GM21367 (cell line): ENCODE measurements around the gene HS2ST1.
"Not testable (repeated sequence)": the region's sequence is repeated elsewhere in the genome, so short reads cannot be mapped to it uniquely, and the experiment has no call there.

ENCODE experiments used
- ATAC-seq: cut with Tn5 transposase; IDR thresholded peaks from one replicate; pipeline ENCODE4 v1.9.1; 2021; ENCODE audit not compliant: unreplicated experiment

The HS2ST1 gene

DNA sequence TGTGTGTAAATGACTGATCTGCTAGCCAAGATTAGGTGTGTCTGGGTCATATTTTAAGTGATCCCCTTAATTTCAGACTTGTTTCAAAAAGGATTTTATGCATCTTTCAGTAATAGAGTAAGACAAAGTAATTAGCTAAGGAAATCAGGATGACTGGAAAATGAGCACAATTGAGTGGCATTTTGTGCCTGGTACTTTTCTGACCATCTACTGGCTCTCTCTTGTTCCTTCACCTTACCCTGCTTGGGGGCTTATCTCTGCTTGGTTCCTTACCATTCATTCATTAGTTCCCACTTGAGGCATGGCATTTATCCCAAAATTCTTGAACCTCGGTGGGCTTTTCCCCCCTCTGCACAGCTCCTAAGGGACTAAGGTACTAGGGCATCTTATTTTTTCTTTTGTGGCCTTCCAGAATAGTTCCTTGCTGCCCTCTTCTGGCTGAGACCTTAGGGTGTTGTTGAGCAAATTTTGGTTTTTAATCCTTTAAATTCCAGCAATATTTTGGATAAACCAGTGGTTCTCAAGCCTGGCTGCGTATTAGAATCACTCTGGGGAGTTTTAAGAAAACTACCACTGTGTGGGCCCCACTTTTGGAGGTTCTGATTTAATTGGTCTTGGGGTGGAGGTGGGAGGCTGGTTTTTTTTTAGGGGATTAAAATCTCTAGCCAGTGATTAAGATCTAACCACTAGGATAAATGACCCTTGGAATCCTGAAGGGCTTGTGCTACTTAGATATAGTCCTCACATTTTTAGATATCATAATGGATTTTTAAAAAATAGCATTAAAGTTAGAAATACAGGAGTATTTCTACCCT is 50.8 kb downstream of the HS2ST1 start:
- no peak for ATAC-seq

GRCh38 chr1:86965827-86966182 is 51.4 kb downstream of the HS2ST1 start:
- ATAC-seq: peak; percentile 62

- ATAC-seq: no peak
Measured at GRCh38 chr1:86970938-86971337, 56.5 kb downstream of the HS2ST1 start.

DNA sequence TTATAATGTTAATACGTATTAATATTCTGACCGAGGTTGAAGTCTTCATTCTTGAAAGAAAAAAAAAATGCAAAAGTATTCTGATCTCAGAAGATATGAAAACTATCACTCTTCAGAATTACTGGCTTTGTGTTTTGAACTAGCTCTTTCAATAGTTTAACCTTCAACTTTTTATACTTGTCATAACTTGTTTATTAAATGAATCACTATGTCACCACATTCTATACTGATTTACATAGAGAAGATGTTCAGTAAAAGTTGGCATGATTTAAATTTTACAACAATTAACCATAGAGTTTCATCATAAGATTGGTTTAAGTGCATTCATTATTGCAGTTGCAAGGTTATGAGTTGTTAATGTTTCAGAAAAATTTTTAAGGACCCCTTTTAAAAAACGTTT is 57.3 kb downstream of the HS2ST1 start:
- ATAC-seq: no peak

- ATAC-seq: no peak
Measured at GRCh38 chr1:86972262-86972661, 57.8 kb downstream of the HS2ST1 start.

GRCh38 chr1:86975993-86976550 is 61.6 kb downstream of the HS2ST1 start:
- ATAC-seq: no peak

DNA sequence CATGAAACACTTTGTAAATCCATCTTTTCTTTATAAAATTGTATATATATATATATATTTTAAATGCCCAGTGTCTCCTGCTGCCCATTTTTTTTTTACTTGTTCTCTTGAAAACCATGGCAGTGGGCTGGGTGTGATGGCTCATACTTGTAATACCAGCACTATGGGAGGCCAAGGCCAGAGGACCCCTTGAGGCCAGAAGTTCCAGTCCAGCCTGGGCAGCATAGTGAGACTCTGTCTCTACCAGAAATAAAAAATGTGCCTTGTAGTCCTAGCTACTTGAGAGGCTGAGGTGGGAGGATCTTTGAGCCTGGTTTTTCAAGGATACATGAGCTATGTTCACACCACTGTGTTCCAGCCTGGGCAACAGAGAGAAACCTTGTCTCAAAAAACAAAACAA is 62.2 kb downstream of the HS2ST1 start:
- ATAC-seq: no peak

GRCh38 chr1:86981482-86982213 is 67.2 kb downstream of the HS2ST1 start:
- ATAC-seq: no peak

DNA sequence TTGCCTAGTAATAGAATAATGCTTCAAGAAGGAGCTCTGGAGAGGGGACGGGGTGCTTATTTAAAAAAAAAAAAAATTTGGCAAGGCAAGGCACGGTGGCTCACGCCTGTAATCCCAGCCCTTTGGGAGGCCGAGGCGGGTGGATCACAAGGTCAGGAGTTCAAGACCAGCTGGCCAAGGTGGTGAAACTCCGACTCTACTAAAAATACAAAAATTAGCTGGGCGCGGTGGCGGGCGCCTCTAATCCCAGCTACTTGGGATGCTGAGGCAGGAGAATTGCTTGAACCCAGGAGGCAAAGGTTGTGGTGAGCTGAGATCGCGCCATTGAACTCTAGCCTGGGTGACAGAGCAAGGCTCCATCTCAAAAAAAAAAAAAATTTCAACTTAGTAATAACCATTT is 69.2 kb downstream of the HS2ST1 start:
- ATAC-seq: not testable (repeated sequence)

DNA sequence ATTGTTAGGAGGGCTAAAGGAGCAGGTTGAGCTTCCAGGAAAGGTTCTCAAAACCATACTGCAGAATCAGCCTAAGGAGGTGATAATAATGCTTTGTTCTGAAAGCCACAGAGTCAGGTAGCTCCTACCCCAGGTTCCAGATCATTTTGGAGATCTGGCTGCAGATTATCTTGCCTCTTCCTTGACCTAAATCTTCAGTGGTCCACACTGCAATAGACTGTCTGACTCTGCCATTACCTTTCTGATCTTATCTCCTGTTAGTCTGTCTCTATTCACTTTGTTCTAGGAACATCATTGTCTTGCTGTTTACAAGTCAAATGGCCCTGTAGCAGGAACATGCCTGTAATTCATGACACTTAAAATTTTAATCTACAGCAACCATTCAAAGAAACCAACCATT is 73.0 kb downstream of the HS2ST1 start:
- no peak for ATAC-seq

GRCh38 chr1:86988835-86989234 is 74.4 kb downstream of the HS2ST1 start:
- ATAC-seq: no peak

DNA sequence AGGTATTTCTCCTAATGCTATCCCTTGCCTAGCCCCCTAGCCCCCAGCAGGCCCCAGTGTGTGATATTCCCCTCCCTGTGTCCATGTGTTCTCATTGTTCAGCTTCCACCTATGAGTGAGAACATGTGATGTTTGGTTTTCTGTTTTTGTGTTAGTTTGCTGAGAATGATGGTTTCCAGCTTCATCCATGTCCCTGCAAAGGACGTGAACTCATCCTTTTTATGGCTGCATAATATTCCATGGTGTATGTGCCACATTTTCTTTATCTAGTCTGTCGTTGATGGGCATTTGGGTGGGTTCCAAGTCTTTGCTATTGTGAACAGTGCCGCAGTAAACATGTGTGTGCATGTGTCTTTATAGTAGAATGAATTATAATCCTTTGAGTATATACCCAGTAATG is 75.3 kb downstream of the HS2ST1 start:
- ATAC-seq: not testable (repeated sequence)

- ATAC-seq: no peak
Measured at GRCh38 chr1:86990826-86991225, 76.4 kb downstream of the HS2ST1 start.

GRCh38 chr1:86991549-86992186 is 77.2 kb downstream of the HS2ST1 start:
- no peak for ATAC-seq

DNA sequence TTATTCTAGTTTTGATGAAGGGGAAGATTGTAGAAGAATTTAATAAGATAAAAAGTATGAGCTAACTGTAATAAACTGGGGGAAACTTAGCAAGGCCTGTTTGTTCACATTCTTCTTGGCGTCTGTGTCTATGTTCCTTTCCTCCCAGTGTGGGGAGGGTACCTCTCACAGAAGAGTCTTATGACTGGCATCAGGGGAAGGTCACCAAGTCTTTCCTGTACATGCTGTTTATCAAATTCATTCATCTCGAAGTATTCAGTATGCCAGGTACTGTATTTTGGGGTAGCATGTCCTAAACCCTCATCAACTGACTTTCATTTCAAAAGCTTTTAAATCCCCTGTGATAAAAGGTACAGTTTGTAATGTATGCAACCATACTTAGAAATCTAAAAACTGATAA is 78.4 kb downstream of the HS2ST1 start:
- ATAC-seq: no peak

GRCh38 chr1:86993269-86993985 is 79.0 kb downstream of the HS2ST1 start:
- no peak for ATAC-seq

DNA sequence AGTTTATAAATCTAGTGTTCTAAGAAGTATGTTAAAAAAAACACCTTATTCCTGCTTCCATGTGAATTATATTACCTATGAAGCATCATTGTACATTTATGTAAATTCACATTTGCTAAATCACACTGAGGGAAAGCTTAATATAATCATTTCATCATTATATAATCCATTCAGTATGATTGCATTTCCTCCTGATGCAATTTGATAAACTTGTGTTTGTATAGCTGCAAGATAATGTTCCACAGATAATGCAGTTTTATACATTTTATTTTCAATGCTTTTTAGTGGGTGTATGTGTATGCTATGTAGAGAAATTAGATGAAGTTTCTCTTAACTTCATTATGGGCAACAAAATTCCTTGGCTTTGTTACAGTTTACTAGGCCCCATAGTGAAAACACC is 79.6 kb downstream of the HS2ST1 start:
- ATAC-seq: no peak

- ATAC-seq: no peak
Measured at GRCh38 chr1:86997538-86997937, 83.1 kb downstream of the HS2ST1 start.

- no peak for ATAC-seq
Measured at GRCh38 chr1:86998280-86998679, 83.8 kb downstream of the HS2ST1 start.

DNA sequence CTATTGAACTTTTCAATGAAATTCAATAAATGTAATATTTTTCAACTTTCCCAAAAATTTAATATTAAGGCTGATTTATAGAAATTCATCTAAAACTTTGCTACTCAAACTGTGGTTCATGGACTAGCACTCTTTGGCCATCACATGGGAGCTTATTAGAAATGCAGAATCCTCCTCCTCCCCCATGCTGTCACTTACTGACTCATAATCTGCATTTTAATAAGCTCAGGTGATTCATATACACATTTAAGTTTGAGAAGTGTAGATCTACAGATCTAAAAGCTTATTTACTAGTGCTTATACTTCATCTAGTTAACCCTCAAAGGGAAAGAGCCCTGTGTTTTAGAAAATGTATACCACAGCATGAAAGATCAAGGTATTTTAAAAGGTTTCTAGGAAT is 84.3 kb downstream of the HS2ST1 start:
- no peak for ATAC-seq

DNA sequence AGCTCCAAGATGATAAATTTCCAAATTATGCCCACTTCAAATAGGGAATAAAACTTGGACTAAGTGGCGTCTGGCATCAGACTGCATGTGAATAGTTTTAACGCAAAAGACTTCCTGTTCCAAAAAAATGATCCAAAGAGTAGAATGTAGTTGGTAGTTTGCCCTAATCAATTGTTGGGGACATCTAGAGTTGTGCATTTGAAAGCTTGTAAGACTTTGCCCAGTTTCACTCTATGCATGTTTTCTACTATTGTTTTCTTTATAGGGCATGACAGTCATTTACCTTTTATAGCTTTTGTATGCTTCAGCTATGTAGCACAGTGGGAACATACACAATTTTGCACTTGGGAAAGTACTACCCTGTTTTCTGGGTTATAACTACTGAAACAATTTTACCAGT is 86.0 kb downstream of the HS2ST1 start:
- ATAC-seq: no peak
